Activated naive CD4-positive, alpha-beta T cell treated with anti-CD3 and anti-CD28 coated beads, Interleukin-2, amount 50 U/mL, for 24 hours (primary cell): ENCODE measurements around the gene EGLN1.
"Not testable (repeated sequence)": the region's sequence is repeated elsewhere in the genome, so short reads cannot be mapped to it uniquely, and the experiment has no call there.

ENCODE experiments used
- H3K27ac Mint-ChIP-seq: one replicate; pipeline ENCODE4 v1.8.0; 2021; ENCODE audit warnings: mild to moderate bottlenecking, mixed read lengths
- H3K27me3 Mint-ChIP-seq: one replicate; pipeline ENCODE4 v1.8.0; 2021; ENCODE audit warnings: mixed read lengths
- H3K36me3 Mint-ChIP-seq: one replicate; pipeline ENCODE4 v1.8.0; 2021; ENCODE audit warnings: mixed read lengths
- H3K4me1 Mint-ChIP-seq: one replicate; pipeline ENCODE4 v1.8.0; 2021; ENCODE audit warnings: mixed read lengths
- H3K4me3 Mint-ChIP-seq: one replicate; pipeline ENCODE4 v1.8.0; 2021; ENCODE audit warnings: mild to moderate bottlenecking, mixed read lengths
- H3K9me3 Mint-ChIP-seq: one replicate; pipeline ENCODE4 v1.8.0; 2021; ENCODE audit warnings: mixed read lengths

EGLN1 gene

GRCh38 chr1:231421971-231422797 lies at the start of gene EGLN1:
EGLN1 (minus strand) TSS chr1:231422287; CDS start chr1:231421888, 399 bp downstream.
- H3K4me1 Mint-ChIP-seq: peaks cover 43% of the 10 kb centered on the region
- peak within 1 kb of the TSS; percentile 95 for H3K4me3 Mint-ChIP-seq
- H3K27me3 Mint-ChIP-seq: no peaks in the 10 kb centered on the region
- peak within 1 kb of the TSS; percentile 88 for H3K27ac Mint-ChIP-seq
- H3K36me3 Mint-ChIP-seq: peaks cover 4% of the 10 kb centered on the region
- no peaks in the 10 kb centered on the region for H3K9me3 Mint-ChIP-seq

GRCh38 chr1:231471500-231471899 lies 49.4 kb upstream of the EGLN1 start:
- peaks cover 20% of the 10 kb centered on the region for H3K27me3 Mint-ChIP-seq
- H3K4me1 Mint-ChIP-seq, H3K4me3 Mint-ChIP-seq, H3K36me3 Mint-ChIP-seq, H3K27ac Mint-ChIP-seq, H3K9me3 Mint-ChIP-seq: not testable (repeated sequence)

GRCh38 chr1:231471027-231471426 lies 48.9 kb upstream of the EGLN1 start:
- peaks cover 23% of the 10 kb centered on the region for H3K27me3 Mint-ChIP-seq
- not testable (repeated sequence) for H3K27ac Mint-ChIP-seq, H3K9me3 Mint-ChIP-seq, H3K36me3 Mint-ChIP-seq, H3K4me3 Mint-ChIP-seq, H3K4me1 Mint-ChIP-seq

- Mint-ChIP-seq H3K9me3 (peaks cover 20% of the 10 kb centered on the region), H3K27me3 (peaks cover 32% of the 10 kb centered on the region), H3K4me1 (peaks cover 15% of the 10 kb centered on the region), H3K4me3 (no peak overlapping the region), H3K36me3 (peaks cover 10% of the 10 kb centered on the region), H3K27ac (no peak overlapping the region)
Observed at GRCh38 chr1:231467986-231468385, 45.9 kb upstream of the EGLN1 start.

- H3K4me3 Mint-ChIP-seq: no peak overlapping the region
- peaks cover 25% of the 10 kb centered on the region for H3K4me1 Mint-ChIP-seq
- peaks cover 46% of the 10 kb centered on the region for H3K27me3 Mint-ChIP-seq
- H3K9me3 Mint-ChIP-seq: peaks cover 30% of the 10 kb centered on the region
- peaks cover 10% of the 10 kb centered on the region for H3K36me3 Mint-ChIP-seq
- H3K27ac Mint-ChIP-seq: peak overlapping the region; percentile 6
Observed at GRCh38 chr1:231465051-231465450, 43.0 kb upstream of the EGLN1 start.

GRCh38 chr1:231463541-231463940 lies 41.5 kb upstream of the EGLN1 start:
- Mint-ChIP-seq H3K36me3 (peaks cover 10% of the 10 kb centered on the region), H3K27ac (no peak overlapping the region), H3K9me3 (peaks cover 30% of the 10 kb centered on the region), H3K4me1 (peaks cover 28% of the 10 kb centered on the region), H3K27me3 (peaks cover 46% of the 10 kb centered on the region), H3K4me3 (no peak overlapping the region)

GRCh38 chr1:231460614-231461013 lies 38.5 kb upstream of the EGLN1 start:
- H3K9me3 Mint-ChIP-seq: peaks cover 25% of the 10 kb centered on the region
- peak overlapping the region; percentile 43 for H3K27ac Mint-ChIP-seq
- peaks cover 28% of the 10 kb centered on the region for H3K4me1 Mint-ChIP-seq
- H3K36me3 Mint-ChIP-seq: peaks cover 7% of the 10 kb centered on the region
- H3K27me3 Mint-ChIP-seq: peaks cover 51% of the 10 kb centered on the region
- H3K4me3 Mint-ChIP-seq: no peak overlapping the region

- H3K36me3 Mint-ChIP-seq, H3K4me3 Mint-ChIP-seq, H3K27ac Mint-ChIP-seq: not testable (repeated sequence)
- Mint-ChIP-seq H3K9me3 (peaks cover 24% of the 10 kb centered on the region), H3K27me3 (peaks cover 57% of the 10 kb centered on the region), H3K4me1 (peaks cover 18% of the 10 kb centered on the region)
Observed at GRCh38 chr1:231459438-231459837, 37.4 kb upstream of the EGLN1 start.

GRCh38 chr1:231457956-231458355 lies 35.9 kb upstream of the EGLN1 start:
- H3K4me3 Mint-ChIP-seq, H3K36me3 Mint-ChIP-seq: not testable (repeated sequence)
- Mint-ChIP-seq H3K27ac (peak overlapping the region; percentile 44), H3K27me3 (peaks cover 52% of the 10 kb centered on the region), H3K4me1 (peaks cover 13% of the 10 kb centered on the region), H3K9me3 (peaks cover 15% of the 10 kb centered on the region)

- H3K9me3 Mint-ChIP-seq, H3K4me3 Mint-ChIP-seq, H3K27ac Mint-ChIP-seq, H3K36me3 Mint-ChIP-seq, H3K4me1 Mint-ChIP-seq: not testable (repeated sequence)
- peaks cover 51% of the 10 kb centered on the region for H3K27me3 Mint-ChIP-seq
Observed at GRCh38 chr1:231454133-231454532, 32.0 kb upstream of the EGLN1 start.

- no peak overlapping the region for H3K4me3 Mint-ChIP-seq
- no peak overlapping the region for H3K27ac Mint-ChIP-seq
- peaks cover 15% of the 10 kb centered on the region for H3K9me3 Mint-ChIP-seq
- H3K36me3 Mint-ChIP-seq: peaks cover 10% of the 10 kb centered on the region
- no peaks in the 10 kb centered on the region for H3K4me1 Mint-ChIP-seq
- peaks cover 39% of the 10 kb centered on the region for H3K27me3 Mint-ChIP-seq
Observed at GRCh38 chr1:231446138-231446537, 24.1 kb upstream of the EGLN1 start.

- Mint-ChIP-seq H3K36me3 (peaks cover 10% of the 10 kb centered on the region), H3K27ac (no peak overlapping the region), H3K27me3 (peaks cover 30% of the 10 kb centered on the region), H3K9me3 (peaks cover 15% of the 10 kb centered on the region), H3K4me3 (no peak overlapping the region), H3K4me1 (no peaks in the 10 kb centered on the region)
Observed at GRCh38 chr1:231444059-231444458, 22.0 kb upstream of the EGLN1 start.

- Mint-ChIP-seq H3K27ac (no peak overlapping the region), H3K4me3 (no peak overlapping the region), H3K36me3 (peaks cover 10% of the 10 kb centered on the region), H3K9me3 (peaks cover 15% of the 10 kb centered on the region), H3K4me1 (no peaks in the 10 kb centered on the region), H3K27me3 (peaks cover 30% of the 10 kb centered on the region)
Observed at GRCh38 chr1:231443363-231443762, 21.3 kb upstream of the EGLN1 start.

GRCh38 chr1:231442735-231443134 lies 20.6 kb upstream of the EGLN1 start:
- H3K4me3 Mint-ChIP-seq: no peak overlapping the region
- peaks cover 10% of the 10 kb centered on the region for H3K36me3 Mint-ChIP-seq
- no peaks in the 10 kb centered on the region for H3K4me1 Mint-ChIP-seq
- peaks cover 15% of the 10 kb centered on the region for H3K9me3 Mint-ChIP-seq
- peaks cover 30% of the 10 kb centered on the region for H3K27me3 Mint-ChIP-seq
- no peak overlapping the region for H3K27ac Mint-ChIP-seq

- H3K4me1 Mint-ChIP-seq: no peaks in the 10 kb centered on the region
- H3K27me3 Mint-ChIP-seq: peaks cover 11% of the 10 kb centered on the region
- H3K36me3 Mint-ChIP-seq: no peaks in the 10 kb centered on the region
- H3K4me3 Mint-ChIP-seq: no peak overlapping the region
- H3K9me3 Mint-ChIP-seq: no peaks in the 10 kb centered on the region
- H3K27ac Mint-ChIP-seq: no peak overlapping the region
Observed at GRCh38 chr1:231432996-231433395, 10.9 kb upstream of the EGLN1 start.

GRCh38 chr1:231431665-231432415 lies 9.8 kb upstream of the EGLN1 start:
- H3K4me1 Mint-ChIP-seq: no peaks in the 10 kb centered on the region
- no peak overlapping the region for H3K27ac Mint-ChIP-seq
- H3K27me3 Mint-ChIP-seq: peaks cover 9% of the 10 kb centered on the region
- no peaks in the 10 kb centered on the region for H3K9me3 Mint-ChIP-seq
- H3K36me3 Mint-ChIP-seq: no peaks in the 10 kb centered on the region
- no peak overlapping the region for H3K4me3 Mint-ChIP-seq
